ENCODE measurements around the gene UBE2QL1. TPM values are rescaled to one million over a fixed set of nuclear protein-coding genes. Genes with fewer than 3 reads are reported as not detected.

The UBE2QL1 gene
- total and polyA plus RNA-seq, 4 donors: 0.02 to 0.51 (median 0.09) TPM

- TF ChIP-seq, protein P1, sequence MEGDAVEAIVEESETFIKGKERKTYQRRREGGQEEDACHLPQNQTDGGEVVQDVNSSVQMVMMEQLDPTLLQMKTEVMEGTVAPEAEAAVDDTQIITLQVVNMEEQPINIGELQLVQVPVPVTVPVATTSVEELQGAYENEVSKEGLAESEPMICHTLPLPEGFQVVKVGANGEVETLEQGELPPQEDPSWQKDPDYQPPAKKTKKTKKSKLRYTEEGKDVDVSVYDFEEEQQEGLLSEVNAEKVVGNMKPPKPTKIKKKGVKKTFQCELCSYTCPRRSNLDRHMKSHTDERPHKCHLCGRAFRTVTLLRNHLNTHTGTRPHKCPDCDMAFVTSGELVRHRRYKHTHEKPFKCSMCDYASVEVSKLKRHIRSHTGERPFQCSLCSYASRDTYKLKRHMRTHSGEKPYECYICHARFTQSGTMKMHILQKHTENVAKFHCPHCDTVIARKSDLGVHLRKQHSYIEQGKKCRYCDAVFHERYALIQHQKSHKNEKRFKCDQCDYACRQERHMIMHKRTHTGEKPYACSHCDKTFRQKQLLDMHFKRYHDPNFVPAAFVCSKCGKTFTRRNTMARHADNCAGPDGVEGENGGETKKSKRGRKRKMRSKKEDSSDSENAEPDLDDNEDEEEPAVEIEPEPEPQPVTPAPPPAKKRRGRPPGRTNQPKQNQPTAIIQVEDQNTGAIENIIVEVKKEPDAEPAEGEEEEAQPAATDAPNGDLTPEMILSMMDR (IDR thresholded peaks at IDR 0.05; ENCODE audit: control extremely low read depth, extremely low read depth): no peak
- peaks cover 0 to 6% (median 0%) of the 10 kb centered on the region in 5 donors for H3K4me1 ChIP-seq (ENCODE audit: control insufficient read depth in 5 of 5, insufficient read depth in 5 of 5, low read length in 5 of 5)
- no peak overlapping the region for H3K27ac ChIP-seq (ENCODE audit: low read depth in 1 of 2, low read length in 1 of 2)
- no peak overlapping the region for H3K9ac ChIP-seq (ENCODE audit: insufficient read depth in 1 of 2, low read length in 2 of 2)
- ATAC-seq (ENCODE audit: insufficient read depth, low FRiP score): no peak
- peaks cover 0 to 19% (median 0%) of the 10 kb centered on the region in 4 donors for H3K9me3 ChIP-seq (ENCODE audit: control insufficient read depth in 4 of 4, insufficient read depth in 3 of 4, low read length in 3 of 4)
- peaks cover 7 to 38% (median 29%) of the 10 kb centered on the region in 3 donors for H3K27me3 ChIP-seq (ENCODE audit: control insufficient read depth in 3 of 3, insufficient read depth in 3 of 3, low read length in 2 of 3)
- WGBS, 2 donors: 72 to 88% methylated on average over 12 of the region's 12 CpGs
- no peaks in the 10 kb centered on the region for H3K36me3 ChIP-seq (ENCODE audit: control insufficient read depth in 4 of 4, insufficient read depth in 4 of 4, low read length in 4 of 4)
- no peak overlapping the region for H3K4me3 ChIP-seq
- no peak for DNase-seq
These were observed 2.6 kb upstream of the UBE2QL1 start for GRCh38 chr5:6446042-6446441.

DNA sequence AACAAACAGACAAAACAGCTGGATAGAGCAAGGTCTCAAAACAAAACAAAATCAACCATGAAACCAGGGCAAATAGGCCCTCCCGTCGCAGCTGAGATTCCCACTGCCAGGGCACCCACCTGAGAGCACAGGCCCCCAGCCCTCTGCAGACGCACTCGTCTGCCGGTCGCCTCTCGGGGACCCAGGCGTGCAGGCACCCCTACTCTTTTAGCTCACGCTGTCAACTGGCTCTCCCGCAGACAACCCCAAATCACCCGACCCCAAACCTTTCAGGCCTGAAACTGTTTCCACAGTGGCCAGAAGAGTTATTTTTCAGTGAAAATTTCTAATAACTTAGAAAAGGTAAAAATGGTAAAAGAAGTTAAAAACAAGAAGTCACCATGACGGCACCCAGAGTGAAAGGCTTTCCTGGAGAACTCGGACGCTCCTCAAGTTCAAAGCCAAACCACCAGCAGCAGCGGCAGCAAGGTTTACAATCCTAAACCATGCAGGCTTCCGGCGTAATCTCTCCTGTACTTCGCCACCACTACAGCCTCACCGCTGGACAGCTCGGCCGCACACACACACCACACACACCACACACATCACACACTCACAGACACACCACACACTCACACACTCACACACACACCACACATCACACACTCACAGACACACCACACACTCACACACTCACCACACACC is 1.9 kb upstream of the UBE2QL1 start:
- Histone ChIP-seq H3K9ac (ENCODE audit: insufficient read depth in 1 of 2, low read length in 2 of 2) (no peak overlapping the region), H3K9me3 (ENCODE audit: control insufficient read depth in 4 of 4, insufficient read depth in 3 of 4, low read length in 3 of 4) (peaks cover 0 to 19% (median 0%) of the 10 kb centered on the region in 4 donors), H3K36me3 (ENCODE audit: control insufficient read depth in 4 of 4, insufficient read depth in 4 of 4, low read length in 4 of 4) (no peaks in the 10 kb centered on the region), H3K27ac (ENCODE audit: low read depth in 1 of 2, low read length in 1 of 2) (no peak overlapping the region), H3K4me1 (ENCODE audit: control insufficient read depth in 5 of 5, insufficient read depth in 5 of 5, low read length in 5 of 5) (peaks cover 0 to 6% (median 0%) of the 10 kb centered on the region in 5 donors), H3K4me3 (no peak overlapping the region), H3K27me3 (ENCODE audit: control insufficient read depth in 3 of 3, insufficient read depth in 3 of 3, low read length in 2 of 3) (peaks cover 7 to 45% (median 35%) of the 10 kb centered on the region in 3 donors)
- TF ChIP-seq, protein P1 (IDR thresholded peaks at IDR 0.05; ENCODE audit: control extremely low read depth, extremely low read depth): no peak
- no peak for DNase-seq
- ATAC-seq (ENCODE audit: insufficient read depth, low FRiP score): no peak
- 64 to 72% methylated on average over 21 of the region's 21 CpGs for WGBS, 2 donors

GRCh38 chr5:6447384-6448140 is 1.1 kb upstream of the UBE2QL1 start:
- Histone ChIP-seq H3K27me3 (ENCODE audit: control insufficient read depth in 3 of 3, insufficient read depth in 3 of 3, low read length in 2 of 3) (peaks cover 7 to 51% (median 42%) of the 10 kb centered on the region in 3 donors), H3K36me3 (ENCODE audit: control insufficient read depth in 4 of 4, insufficient read depth in 4 of 4, low read length in 4 of 4) (no peaks in the 10 kb centered on the region), H3K27ac (ENCODE audit: low read depth in 1 of 2, low read length in 1 of 2) (no peak overlapping the region), H3K9ac (ENCODE audit: insufficient read depth in 1 of 2, low read length in 2 of 2) (no peak overlapping the region), H3K4me1 (ENCODE audit: control insufficient read depth in 5 of 5, insufficient read depth in 5 of 5, low read length in 5 of 5) (peaks cover 0 to 6% (median 0%) of the 10 kb centered on the region in 5 donors), H3K4me3 (no peak overlapping the region), H3K9me3 (ENCODE audit: control insufficient read depth in 4 of 4, insufficient read depth in 3 of 4, low read length in 3 of 4) (peaks cover 0 to 19% (median 0%) of the 10 kb centered on the region in 4 donors)
- no peak for ATAC-seq (ENCODE audit: insufficient read depth, low FRiP score)
- WGBS, 2 donors: 96 to 97% methylated on average over 7 of the region's 7 CpGs
- TF ChIP-seq, protein P1 (IDR thresholded peaks at IDR 0.05; ENCODE audit: control extremely low read depth, extremely low read depth): no peak
- DNase-seq: no peak
